ENCODE measurements around the gene RXRA. TPM values are rescaled to one million over a fixed set of nuclear protein-coding genes. Genes with fewer than 3 reads are reported as not detected.

The RXRA gene
- total and polyA plus RNA-seq, 2 donors (not counting 3 experiments of a cell fraction or from before 2014, with no cell fraction given), result 15.4 to 37.4 TPM

DNA sequence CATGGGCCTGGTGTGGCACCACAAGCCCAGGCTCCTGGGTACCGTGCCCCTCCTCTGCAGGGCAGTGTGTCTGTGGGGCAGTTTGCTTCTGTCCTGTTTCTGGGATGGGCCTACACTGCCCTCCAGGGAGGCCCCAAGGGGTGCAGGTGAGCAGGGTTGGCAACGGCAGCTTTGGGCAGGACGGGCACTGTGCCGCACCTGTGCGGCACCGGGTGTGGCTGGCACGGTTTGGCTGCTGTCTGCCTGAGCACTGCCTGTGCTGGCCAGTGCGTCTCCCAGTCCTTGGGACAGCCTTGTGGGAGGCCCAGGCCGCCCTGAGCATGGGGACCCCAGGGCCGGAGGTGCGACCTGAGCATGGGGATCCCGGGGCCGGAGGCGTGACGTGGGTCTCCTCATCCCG, 37.2 kb downstream of the RXRA start:
- no peak overlapping the region for H3K9ac ChIP-seq (replicated peaks; ENCODE audit: extremely low read depth, insufficient read depth, low read length)
- no peaks in the 10 kb centered on the region for H3K27me3 ChIP-seq (ENCODE audit: control insufficient read depth in 2 of 2, insufficient read depth in 2 of 2, low read length in 2 of 2)
- ChIA-PET CTCF (interaction anchor here (2.9 kb wide), 1 partner anchor 16 kb away, joined by 9 read pairs; no protein-coding TSS in a partner anchor), POLR2A (no interaction called here)
- H3K9me3 ChIP-seq (replicated peaks; ENCODE audit: control insufficient read depth, insufficient read depth, low read length), result no peaks in the 10 kb centered on the region
- intact Hi-C loops (cut with micrococcal nuclease), result loop anchor here (5.0 kb wide), 1 partner anchor 34 kb away; no protein-coding TSS in a partner anchor
- dilution Hi-C loops (cut with MboI; ENCODE audit: extremely low pct_ligation_motif_present, low sequenced_read_pairs), result no loop called here
- peaks cover 9% of the 10 kb centered on the region for H3K79me2 ChIP-seq (ENCODE audit: control insufficient read depth, insufficient read depth, low read length)
- peaks cover 20% of the 10 kb centered on the region for H3K4me1 ChIP-seq (ENCODE audit: control insufficient read depth, extremely low read depth, insufficient read depth, low read length)
- no peaks in the 10 kb centered on the region for H3K9me1 ChIP-seq (replicated peaks; ENCODE audit: control insufficient read depth, extremely low read depth, insufficient read depth, low read length)
- H3K36me3 ChIP-seq (ENCODE audit: control insufficient read depth in 2 of 2, extremely low read depth in 1 of 2, insufficient read depth in 2 of 2, low read length in 2 of 2), result no peaks in the 10 kb centered on the region
- no TSS peak for BruUV-seq (replicated peaks)
- H4K20me1 ChIP-seq (replicated peaks; ENCODE audit: control insufficient read depth, extremely low read depth, insufficient read depth, low read length), result no peaks in the 10 kb centered on the region
- DNase-seq (ENCODE audit: low read depth, low spot score), result no peak
- TF ChIP-seq EZH2 (IDR thresholded peaks at IDR 0.05; ENCODE audit: borderline replicate concordance, low read depth, low read length, severe bottlenecking), result no peak
- no peak overlapping the region for H3K4me3 ChIP-seq (replicated peaks in 1 of 3; ENCODE audit: insufficient read depth in 1 of 3, low read depth in 1 of 3, low read length in 3 of 3)
- no peak overlapping the region for H3K27ac ChIP-seq (ENCODE audit: insufficient read depth, low read depth, low read length)
- H3K4me2 ChIP-seq (ENCODE audit: insufficient read depth, low read length), result no peak overlapping the region
- FAIRE-seq, result no peak
- H2AFZ ChIP-seq (ENCODE audit: low read depth, low read length), result no peak overlapping the region

DNA sequence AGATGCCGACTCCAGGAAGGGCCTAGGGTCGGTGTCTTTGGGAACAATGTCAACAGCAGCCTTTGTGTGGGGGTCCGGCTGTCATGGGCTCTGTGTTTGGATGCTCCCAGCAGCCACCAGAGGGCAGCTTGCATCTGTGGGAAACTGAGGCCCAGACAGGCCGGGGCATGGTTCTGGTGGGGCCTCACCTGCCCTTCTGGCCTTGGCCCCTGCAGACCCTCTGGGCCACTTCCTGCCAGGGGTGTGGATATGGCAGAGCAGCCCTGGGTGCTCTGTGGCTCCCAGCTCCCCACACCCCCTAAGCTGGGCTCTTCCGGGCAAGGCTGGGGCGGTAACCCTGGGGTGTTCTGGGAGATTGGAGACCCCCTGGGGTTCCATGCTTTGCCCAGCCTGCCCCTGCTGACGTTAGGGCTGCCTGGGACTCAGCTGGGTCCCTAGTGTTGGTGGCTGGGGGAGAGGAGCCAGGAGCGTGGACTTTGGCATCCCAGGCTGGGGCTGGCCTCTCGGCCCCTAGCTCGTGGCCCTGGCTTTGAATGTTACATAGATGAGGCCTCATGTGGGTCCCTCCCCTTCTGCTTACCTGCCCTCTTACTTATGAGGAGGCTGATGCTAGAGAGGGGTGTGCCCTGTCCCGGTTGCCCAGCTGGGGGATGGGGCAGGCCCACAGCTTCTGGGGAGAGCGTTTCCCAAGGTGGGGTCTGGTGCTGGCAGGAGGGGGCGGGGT, 38.3 kb downstream of the RXRA start:
- H3K36me3 ChIP-seq (ENCODE audit: control insufficient read depth in 2 of 2, extremely low read depth in 1 of 2, insufficient read depth in 2 of 2, low read length in 2 of 2), result no peaks in the 10 kb centered on the region
- intact Hi-C loops (cut with micrococcal nuclease) (loop anchor here (5.0 kb wide), 1 partner anchor 33 kb away; no protein-coding TSS in a partner anchor), dilution Hi-C loops (cut with MboI; ENCODE audit: extremely low pct_ligation_motif_present, low sequenced_read_pairs) (no loop called here)
- H3K9me3 ChIP-seq (replicated peaks; ENCODE audit: control insufficient read depth, insufficient read depth, low read length), result no peaks in the 10 kb centered on the region
- CTCF ChIA-PET, result interaction anchor here (0.7 to 2.9 kb wide), 4 partner anchors 15 to 194 kb away, joined by 4 to 9 read pairs (median 6); no protein-coding TSS in a partner anchor
- TF ChIP-seq, protein P1, sequence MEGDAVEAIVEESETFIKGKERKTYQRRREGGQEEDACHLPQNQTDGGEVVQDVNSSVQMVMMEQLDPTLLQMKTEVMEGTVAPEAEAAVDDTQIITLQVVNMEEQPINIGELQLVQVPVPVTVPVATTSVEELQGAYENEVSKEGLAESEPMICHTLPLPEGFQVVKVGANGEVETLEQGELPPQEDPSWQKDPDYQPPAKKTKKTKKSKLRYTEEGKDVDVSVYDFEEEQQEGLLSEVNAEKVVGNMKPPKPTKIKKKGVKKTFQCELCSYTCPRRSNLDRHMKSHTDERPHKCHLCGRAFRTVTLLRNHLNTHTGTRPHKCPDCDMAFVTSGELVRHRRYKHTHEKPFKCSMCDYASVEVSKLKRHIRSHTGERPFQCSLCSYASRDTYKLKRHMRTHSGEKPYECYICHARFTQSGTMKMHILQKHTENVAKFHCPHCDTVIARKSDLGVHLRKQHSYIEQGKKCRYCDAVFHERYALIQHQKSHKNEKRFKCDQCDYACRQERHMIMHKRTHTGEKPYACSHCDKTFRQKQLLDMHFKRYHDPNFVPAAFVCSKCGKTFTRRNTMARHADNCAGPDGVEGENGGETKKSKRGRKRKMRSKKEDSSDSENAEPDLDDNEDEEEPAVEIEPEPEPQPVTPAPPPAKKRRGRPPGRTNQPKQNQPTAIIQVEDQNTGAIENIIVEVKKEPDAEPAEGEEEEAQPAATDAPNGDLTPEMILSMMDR (IDR thresholded peaks at IDR 0.05; ENCODE audit: extremely low read depth in 1 of 2, insufficient read depth in 1 of 2, low read depth in 1 of 2, low read length in 2 of 2), result peak in 1 of 2 donors; percentile 36
- TF ChIP-seq MYC (IDR thresholded peaks at IDR 0.05; ENCODE audit: low read depth, low read length), result no peak
- H3K9me1 ChIP-seq (replicated peaks; ENCODE audit: control insufficient read depth, extremely low read depth, insufficient read depth, low read length), result no peaks in the 10 kb centered on the region
- POLR2A ChIA-PET, result no interaction called here
- no peak overlapping the region for H2AFZ ChIP-seq (ENCODE audit: low read depth, low read length)
- H3K27me3 ChIP-seq (ENCODE audit: control insufficient read depth in 2 of 2, insufficient read depth in 2 of 2, low read length in 2 of 2), result no peaks in the 10 kb centered on the region
- no peak overlapping the region for H3K4me3 ChIP-seq (replicated peaks in 1 of 3; ENCODE audit: insufficient read depth in 1 of 3, low read depth in 1 of 3, low read length in 3 of 3)
- no peak overlapping the region for H3K9ac ChIP-seq (replicated peaks; ENCODE audit: extremely low read depth, insufficient read depth, low read length)
- H3K27ac ChIP-seq (ENCODE audit: insufficient read depth, low read depth, low read length), result no peak overlapping the region
- no peak overlapping the region for H3K4me2 ChIP-seq (ENCODE audit: insufficient read depth, low read length)
- peaks cover 20% of the 10 kb centered on the region for H3K4me1 ChIP-seq (ENCODE audit: control insufficient read depth, extremely low read depth, insufficient read depth, low read length)
- H3K79me2 ChIP-seq (ENCODE audit: control insufficient read depth, insufficient read depth, low read length), result peaks cover 10% of the 10 kb centered on the region
- FAIRE-seq, result no peak
- no peak for DNase-seq (ENCODE audit: low read depth, low spot score)
- BruUV-seq (replicated peaks), result no TSS peak
- no peaks in the 10 kb centered on the region for H4K20me1 ChIP-seq (replicated peaks; ENCODE audit: control insufficient read depth, extremely low read depth, insufficient read depth, low read length)

All from endothelial cell of umbilical vein (primary cell).